IMR-90 (cell line): ENCODE measurements around the gene SPPL3. TPM values are rescaled to one million over a fixed set of nuclear protein-coding genes. Genes with fewer than 3 reads are reported as not detected.

Experiments used
- ATAC-seq: fragments of 200-7000 bp; cut with Tn5 transposase; 2 replicates; pipeline ENCODE4 v1.9.1; 2020; ENCODE audit warnings: low read depth, mild to moderate bottlenecking, moderate library complexity
- BruUV-seq: library from RNA; stranded (reverse); fragments of 400-500 nt; replicated peaks from 2 replicates; lab custom pipeline; 2021; lab: Mats Ljungman, UMichigan
- CTCF ChIA-PET: fragments of 300-600 bp; formaldehyde crosslinking; extraction: SDS; loops from one replicate; lab custom pipeline; 2021; ENCODE audit warnings: antibody characterized with exemption; lab: Yijun Ruan, JAX
- POLR2A ChIA-PET: fragments of 300-600 bp; sonication (Branson Sonifier 250); formaldehyde crosslinking; loops from one replicate; lab custom pipeline; 2022; ENCODE audit warnings: antibody characterized with exemption; ENCODE audit not compliant: unreplicated experiment; lab: Charles Lee
- DNase-seq: peaks from one replicate; pipeline ENCODE4 v3.0.0; 2013
- H2AFZ ChIP-seq: replicated peaks from 2 replicates; pipeline ENCODE3; 2013; ENCODE audit warnings: low read length, mild to moderate bottlenecking; ENCODE audit not compliant: poor library complexity
- H2AK5ac ChIP-seq: 2 replicates; pipeline ENCODE4 v1.6.1; 2013; ENCODE audit warnings: low read depth, low read length, inconsistent platforms
- H2AK9ac ChIP-seq: replicated peaks from 2 replicates; pipeline ENCODE3; 2013; ENCODE audit warnings: mild to moderate bottlenecking, low read depth, low read length, moderate library complexity; ENCODE audit not compliant: poor library complexity
- H2BK120ac ChIP-seq: 2 replicates; pipeline ENCODE4 v1.6.1; 2013; ENCODE audit warnings: low read depth, low read length, inconsistent platforms
- H2BK15ac ChIP-seq: 3 replicates; pipeline ENCODE4 v1.6.1; 2013; ENCODE audit warnings: low read depth, low read length, inconsistent platforms
- H2BK20ac ChIP-seq: 2 replicates; pipeline ENCODE4 v1.6.1; 2013; ENCODE audit warnings: low read depth, mild to moderate bottlenecking, inconsistent platforms, low read length, moderate library complexity
- H2BK5ac ChIP-seq: 2 replicates; pipeline ENCODE4 v1.6.1; 2013; ENCODE audit warnings: mild to moderate bottlenecking, low read depth, low read length, inconsistent platforms; ENCODE audit not compliant: poor library complexity, severe bottlenecking
- H3K14ac ChIP-seq: replicated peaks from 2 replicates; pipeline ENCODE4 v1.6.1; 2013; ENCODE audit warnings: low read depth, low read length, inconsistent platforms
- H3K18ac ChIP-seq: 2 replicates; pipeline ENCODE4 v1.6.1; 2013; ENCODE audit warnings: low read depth, low read length, control low read depth
- H3K23ac ChIP-seq: 2 replicates; pipeline ENCODE4 v1.6.1; 2013; ENCODE audit warnings: low read depth, low read length, inconsistent platforms
- H3K27ac ChIP-seq: 2 replicates; pipeline ENCODE4 v1.5.1; 2013; ENCODE audit warnings: mild to moderate bottlenecking, control low read depth, low read length; ENCODE audit not compliant: insufficient read depth
- H3K27me3 ChIP-seq: 2 replicates; pipeline ENCODE4 v1.6.1; 2013; ENCODE audit warnings: low read length; ENCODE audit not compliant: control insufficient read depth, insufficient read depth
- H3K36me3 ChIP-seq: 2 replicates; pipeline ENCODE4 v1.6.1; 2013; ENCODE audit warnings: low read length, mixed read lengths; ENCODE audit not compliant: control insufficient read depth, insufficient read depth
- H3K4ac ChIP-seq: 2 replicates; pipeline ENCODE4 v1.6.1; 2013; ENCODE audit warnings: low read depth, low read length, inconsistent platforms
- H3K4me1 ChIP-seq: 2 replicates; pipeline ENCODE4 v1.6.1; 2013; ENCODE audit warnings: low read length, mixed read lengths; ENCODE audit not compliant: control insufficient read depth, insufficient read depth
- H3K4me2 ChIP-seq: 2 replicates; pipeline ENCODE4 v1.6.1; 2013; ENCODE audit warnings: low read depth, mild to moderate bottlenecking, control low read depth, low read length, moderate library complexity
- H3K4me3 ChIP-seq: 2 replicates; pipeline ENCODE4 v1.5.1; 2013; ENCODE audit warnings: low read depth, mild to moderate bottlenecking, control low read depth, low read length, moderate library complexity; ENCODE audit not compliant: insufficient read depth
- H3K56ac ChIP-seq: 2 replicates; pipeline ENCODE4 v1.6.1; 2013; ENCODE audit warnings: low read length, inconsistent platforms; ENCODE audit not compliant: insufficient read depth; ENCODE audit errors: extremely low read depth
- H3K79me1 ChIP-seq, 2 experiments: 2 replicates each; pipeline ENCODE4 v1.6.1; 2013; ENCODE audit warnings: low read length in 2 of 2, inconsistent platforms in 1 of 2, low read depth in 1 of 2
- H3K9ac ChIP-seq: 2 replicates; pipeline ENCODE4 v1.6.1; 2013; ENCODE audit warnings: low read depth, low read length, control low read depth
- H3K9me1 ChIP-seq: 2 replicates; pipeline ENCODE4 v1.6.1; 2013; ENCODE audit warnings: low read length, inconsistent platforms; ENCODE audit not compliant: insufficient read depth
- H3K9me3 ChIP-seq: 2 replicates; pipeline ENCODE4 v1.6.1; 2013; ENCODE audit warnings: low read length; ENCODE audit not compliant: control insufficient read depth, insufficient read depth
- H4K20me1 ChIP-seq: 2 replicates; pipeline ENCODE4 v1.6.1; 2013; ENCODE audit warnings: low read length, inconsistent platforms; ENCODE audit not compliant: insufficient read depth
- H4K5ac ChIP-seq: 2 replicates; pipeline ENCODE4 v1.6.1; 2013; ENCODE audit warnings: mild to moderate bottlenecking, low read depth, low read length, control low read depth
- H4K8ac ChIP-seq, 2 experiments: 2 replicates each; pipeline ENCODE4 v1.6.1; 2013; ENCODE audit warnings: low read depth in 2 of 2, low read length in 2 of 2, control low read depth in 1 of 2, inconsistent platforms in 1 of 2
- H4K91ac ChIP-seq: 2 replicates; pipeline ENCODE4 v1.6.1; 2013; ENCODE audit warnings: low read depth, low read length, inconsistent platforms; ENCODE audit not compliant: insufficient read depth
- BHLHE40 ChIP-seq: fragments of 150-350 bp; IDR thresholded peaks from 2 replicates; pipeline ENCODE4 v1.6.1; 2016; ENCODE audit warnings: mild to moderate bottlenecking, low read depth, low read length
- CEBPB ChIP-seq: IDR thresholded peaks from 2 replicates; pipeline ENCODE4 v1.6.1; 2012; ENCODE audit warnings: low read depth, low read length, improper control_type of control experiment
- CHD1 ChIP-seq: IDR thresholded peaks from 2 replicates; pipeline ENCODE4 v1.6.1; 2012; ENCODE audit warnings: low read depth, low read length, improper control_type of control experiment
- CTCF ChIP-seq: conservative IDR thresholded peaks from 2 replicates; pipeline ENCODE4 v1.5.1; 2012; ENCODE audit warnings: mild to moderate bottlenecking, low read depth, low read length, improper control_type of control experiment
- ELK1 ChIP-seq: fragments of 150-350 bp; IDR thresholded peaks from 2 replicates; pipeline ENCODE4 v1.6.1; 2016; ENCODE audit warnings: low read depth, mild to moderate bottlenecking, low read length, moderate library complexity, borderline replicate concordance
- FOS ChIP-seq: fragments of 150-350 bp; IDR thresholded peaks from 2 replicates; pipeline ENCODE4 v1.6.1; 2016; ENCODE audit warnings: low read depth, low read length
- MAFK ChIP-seq: IDR thresholded peaks from 2 replicates; pipeline ENCODE4 v1.6.1; 2012; ENCODE audit warnings: low read depth, low read length, improper control_type of control experiment
- MAZ ChIP-seq: IDR thresholded peaks from 2 replicates; pipeline ENCODE4 v1.6.1; 2012; ENCODE audit warnings: low read depth, mild to moderate bottlenecking, low read length, improper control_type of control experiment, moderate library complexity, borderline replicate concordance
- MXI1 ChIP-seq: IDR thresholded peaks from 2 replicates; pipeline ENCODE4 v1.6.1; 2012; ENCODE audit warnings: low read depth, mild to moderate bottlenecking, low read length, moderate library complexity, borderline replicate concordance
- NFE2L2 ChIP-seq: fragments of 150-350 bp; IDR thresholded peaks from 2 replicates; pipeline ENCODE4 v1.6.1; 2016; ENCODE audit warnings: low read depth, mild to moderate bottlenecking, low read length
- POLR2A ChIP-seq: IDR thresholded peaks from 2 replicates; pipeline ENCODE4 v1.6.1; 2012; ENCODE audit warnings: mild to moderate bottlenecking, low read depth, low read length
- RAD21 ChIP-seq: IDR thresholded peaks from 2 replicates; pipeline ENCODE4 v1.6.1; 2012; ENCODE audit warnings: low read length, improper control_type of control experiment
- RCOR1 ChIP-seq: IDR thresholded peaks from 2 replicates; pipeline ENCODE4 v1.6.1; 2012; ENCODE audit warnings: mild to moderate bottlenecking, low read length, improper control_type of control experiment; ENCODE audit not compliant: insufficient replicate concordance
- RFX5 ChIP-seq: IDR thresholded peaks from 2 replicates; pipeline ENCODE4 v1.8.0; 2012; ENCODE audit warnings: low read depth, mild to moderate bottlenecking, low read length, moderate library complexity
- SMC3 ChIP-seq: fragments of 150-350 bp; IDR thresholded peaks from 2 replicates; pipeline ENCODE4 v1.6.1; 2016; ENCODE audit warnings: low read depth, mild to moderate bottlenecking, antibody characterized with exemption, low read length, moderate library complexity
- USF2 ChIP-seq: fragments of 150-350 bp; IDR thresholded peaks from 2 replicates; pipeline ENCODE4 v1.6.1; 2017; ENCODE audit warnings: mild to moderate bottlenecking, antibody characterized with exemption, low read length, low read depth
- WGBS, 2 experiments: methylation state at CpG; one replicate each; pipeline versions ENCODE4 v1.1.5 to v1.1.7; 2013; ENCODE audit warnings: missing lambda C conversion rate in 2 of 2; ENCODE audit not compliant: insufficient read length in 1 of 2; ENCODE audit errors: extremely low coverage in 2 of 2; 5-methylcytosine and 5-hydroxymethylcytosine counted together
- dilution Hi-C: fragments of 300-500 bp; cut with HindIII; formaldehyde crosslinking; loops from one replicate; pipeline ENCODE4 v1.14.3; 2018; ENCODE audit warnings: low sequenced_read_pairs; ENCODE audit not compliant: unreplicated experiment
- in situ Hi-C: fragments of 300-500 bp; cut with MboI; formaldehyde crosslinking; loops from 3 replicates; pipeline ENCODE4 v1.14.3; 2019; ENCODE audit warnings: low sequenced_read_pairs, inconsistent platforms, mixed read lengths
- intact Hi-C: fragments of 100-400 bp; cut with micrococcal nuclease; formaldehyde crosslinking; loops from 2 replicates; pipeline ENCODE4 v1.10.0; 2022
- polyA plus RNA-seq, 3 experiments: library from polyadenylated mRNA; depleted of rRNA; stranded (reverse); fragments of >200 nt; gene quantifications; 2 replicates each; pipeline ENCODE4 v1.2.3, GENCODE V29; 2012; ENCODE audit warnings: low replicate concordance in 1 of 3
- total RNA-seq: library from RNA; depleted of rRNA; stranded (reverse); fragments of >200 nt; gene quantifications from 2 replicates; pipeline ENCODE4 v1.2.3, GENCODE V29; 2012

SPPL3 gene
- total and polyA plus RNA-seq, 2 of the 4 experiments (the other 2 are of a cell fraction): 1.6 to 18.0 TPM

- H2AK9ac ChIP-seq: no peak overlapping the region
- WGBS, 2 experiments: no CpG with 5 or more reads among the region's 3 CpGs
- TF ChIP-seq MAFK: no peak
- no peak for TF ChIP-seq CTCF
- no peak for TF ChIP-seq RAD21
- TF ChIP-seq CHD1: no peak
- no peak for TF ChIP-seq MAZ
- no peak for TF ChIP-seq ELK1
- no peak for TF ChIP-seq CEBPB
- TF ChIP-seq FOS: no peak
- TF ChIP-seq BHLHE40: no peak
- TF ChIP-seq POLR2A: no peak
- no peak for TF ChIP-seq RCOR1
- TF ChIP-seq MXI1: no peak
- TF ChIP-seq SMC3: no peak
- TF ChIP-seq NFE2L2: no peak
- TF ChIP-seq RFX5: no peak
- no peak for TF ChIP-seq USF2
- H3K9ac ChIP-seq: no peak overlapping the region
- H3K27me3 ChIP-seq: no peaks in the 10 kb centered on the region
- peaks cover 39% of the 10 kb centered on the region for H4K20me1 ChIP-seq
- no peak overlapping the region for H3K4ac ChIP-seq
- H2BK5ac ChIP-seq: no peak overlapping the region
- H3K23ac ChIP-seq: no peak overlapping the region
- DNase-seq (peak; percentile 23), ATAC-seq (no peak)
- H3K27ac ChIP-seq: no peak overlapping the region
- H2BK15ac ChIP-seq: no peak overlapping the region
- H3K79me1 ChIP-seq: peaks cover 48 to 56% of the 10 kb centered on the region in 2 experiments
- dilution Hi-C loops: no loop called here
- H2AFZ ChIP-seq: no peak overlapping the region
- H3K4me1 ChIP-seq: no peaks in the 10 kb centered on the region; the same call in 1 of the 2 replicates
- H3K36me3 ChIP-seq: no peaks in the 10 kb centered on the region
- in situ Hi-C loops: no loop called here
- intact Hi-C loops: no loop called here
- H3K56ac ChIP-seq: no peak overlapping the region
- peaks cover 2% of the 10 kb centered on the region; the same call in 1 of the 2 replicates for H3K9me3 ChIP-seq
- no peak overlapping the region for H2BK20ac ChIP-seq
- H3K18ac ChIP-seq: no peak overlapping the region
- ChIA-PET POLR2A (no interaction called here), CTCF (no interaction called here)
- no TSS peak for BruUV-seq
- H4K91ac ChIP-seq: no peak overlapping the region
- H3K9me1 ChIP-seq: peaks cover 3% of the 10 kb centered on the region; the same call in 1 of the 2 replicates
- no peak overlapping the region for H4K5ac ChIP-seq
- no peak overlapping the region for H3K4me2 ChIP-seq
- no peak overlapping the region for H2AK5ac ChIP-seq
- H3K14ac ChIP-seq: no peak overlapping the region
- H4K8ac ChIP-seq: no peak overlapping the region
- H2BK120ac ChIP-seq: no peak overlapping the region
- no peak overlapping the region for H3K4me3 ChIP-seq
Observed at GRCh38 chr12:120861074-120861795, 42.9 kb downstream of the SPPL3 start.
